G401 (cell line): ENCODE data around the gene NCLN. TPM values are rescaled to one million over a fixed set of nuclear protein-coding genes. Genes with fewer than 3 reads are reported as not detected.
"Not testable (repeated sequence)": the region's sequence is repeated elsewhere in the genome, so short reads cannot be mapped to it uniquely, and the experiment has no call there.

Experiments used
- DNase-seq: peaks from one replicate; pipeline ENCODE4 v3.0.0-alpha.2; 2015; ENCODE audit warnings: low spot score
- in situ Hi-C: cut with HindIII; loops from 2 replicates; pipeline ENCODE4 v1.10.0; 2016; ENCODE audit warnings: low sequenced_read_pairs, mixed read lengths
- total RNA-seq: library from RNA; depleted of rRNA; stranded (reverse); fragments of >200 nt; shearing (Covaris generic); gene quantifications from 2 replicates; pipeline ENCODE4 v1.2.3, GENCODE V29; 2014

Gene NCLN
- total RNA-seq, 1 experiment from 2014 or later = 82.5 TPM

GRCh38 chr19:3178377-3178972, 7.3 kb upstream of the NCLN start, which contains the start of gene S1PR4:
TSS of gene S1PR4 (plus strand) at chr19:3178769. CDS start at chr19:3178793, 24 bp downstream.
- DNase-seq = no peak
- in situ Hi-C loops = no loop called here

- no peak for DNase-seq
- in situ Hi-C loops = no loop called here
Measured at GRCh38 chr19:3178973-3179738, 6.6 kb upstream of the NCLN start.

GRCh38 chr19:3179739-3180293, 5.9 kb upstream of the NCLN start:
- in situ Hi-C loops = no loop called here
- DNase-seq = no peak

- in situ Hi-C loops = no loop called here
- no peak for DNase-seq
Measured at GRCh38 chr19:3183721-3184641, 1.7 kb upstream of the NCLN start.

GRCh38 chr19:3184847-3185460, 776 bp upstream of the NCLN start:
- in situ Hi-C loops = no loop called here
- peak; percentile 11 for DNase-seq

- in situ Hi-C loops = no loop called here
- DNase-seq = no peak
Measured at GRCh38 chr19:3186160-3186688, 494 bp downstream of the NCLN start.

- no peak for DNase-seq
- in situ Hi-C loops = no loop called here
Measured at GRCh38 chr19:3186891-3187661, 1.3 kb downstream of the NCLN start.

GRCh38 chr19:3187662-3188511, 2.2 kb downstream of the NCLN start:
- in situ Hi-C loops = no loop called here
- no peak for DNase-seq

GRCh38 chr19:3188627-3189596, 3.2 kb downstream of the NCLN start:
- no peak for DNase-seq
- in situ Hi-C loops = no loop called here

- in situ Hi-C loops = no loop called here
- no peak for DNase-seq
Measured at GRCh38 chr19:3189702-3190469, 4.2 kb downstream of the NCLN start.

GRCh38 chr19:3190470-3190770, 4.7 kb downstream of the NCLN start:
- in situ Hi-C loops = no loop called here
- DNase-seq = no peak

- in situ Hi-C loops = no loop called here
- no peak for DNase-seq
Measured at GRCh38 chr19:3190921-3191805, 5.4 kb downstream of the NCLN start.

- in situ Hi-C loops, DNase-seq: not testable (repeated sequence)
Measured at GRCh38 chr19:3191806-3192104, 6.0 kb downstream of the NCLN start.

- DNase-seq = no peak
- in situ Hi-C loops = no loop called here
Measured at GRCh38 chr19:3192228-3192635, 6.5 kb downstream of the NCLN start.

- in situ Hi-C loops = no loop called here
- no peak for DNase-seq
Measured at GRCh38 chr19:3192684-3193083, 7.0 kb downstream of the NCLN start.
